ENCODE measurements around the gene COQ8A. TPM values are rescaled to one million over a fixed set of nuclear protein-coding genes. Genes with fewer than 3 reads are reported as not detected.

The COQ8A gene
- total RNA-seq, 1 donor = 3.0 TPM

DNA sequence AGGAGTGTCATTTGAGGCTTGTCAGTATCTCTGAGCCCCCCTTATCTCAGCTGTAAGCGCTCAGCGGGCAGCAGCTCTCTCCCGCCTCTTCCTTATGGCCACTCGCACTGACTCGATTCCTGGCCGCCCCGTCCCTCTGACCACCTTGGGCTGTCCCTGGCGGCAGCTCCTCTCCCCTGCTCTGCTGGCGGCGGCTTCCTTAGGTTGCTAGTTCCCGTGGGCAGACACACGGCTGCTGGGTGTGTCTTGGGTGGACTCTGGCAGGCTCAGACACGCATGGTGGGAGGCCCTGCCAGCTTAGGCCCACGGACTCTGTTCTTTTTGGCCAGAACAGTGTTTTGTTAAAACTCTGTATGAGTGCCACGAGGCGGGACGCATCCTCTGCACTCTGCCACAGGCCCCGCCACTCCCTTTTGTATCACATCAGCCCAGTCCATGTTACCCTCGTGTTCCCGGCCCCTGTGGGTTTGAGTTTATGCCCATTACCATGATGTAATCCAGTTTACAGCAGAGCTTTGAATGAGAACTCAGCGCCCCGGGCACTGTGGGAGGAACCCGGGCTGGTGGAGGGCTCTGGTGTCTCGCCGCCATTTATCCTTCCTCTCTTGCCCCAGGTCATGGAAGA, 45.9 kb downstream of the COQ8A start:
- no peak overlapping the region for H3K4me3 ChIP-seq (ENCODE audit: low read depth, low read length)
- no peak for DNase-seq (ENCODE audit: low read depth)
- TF ChIP-seq, protein P1, sequence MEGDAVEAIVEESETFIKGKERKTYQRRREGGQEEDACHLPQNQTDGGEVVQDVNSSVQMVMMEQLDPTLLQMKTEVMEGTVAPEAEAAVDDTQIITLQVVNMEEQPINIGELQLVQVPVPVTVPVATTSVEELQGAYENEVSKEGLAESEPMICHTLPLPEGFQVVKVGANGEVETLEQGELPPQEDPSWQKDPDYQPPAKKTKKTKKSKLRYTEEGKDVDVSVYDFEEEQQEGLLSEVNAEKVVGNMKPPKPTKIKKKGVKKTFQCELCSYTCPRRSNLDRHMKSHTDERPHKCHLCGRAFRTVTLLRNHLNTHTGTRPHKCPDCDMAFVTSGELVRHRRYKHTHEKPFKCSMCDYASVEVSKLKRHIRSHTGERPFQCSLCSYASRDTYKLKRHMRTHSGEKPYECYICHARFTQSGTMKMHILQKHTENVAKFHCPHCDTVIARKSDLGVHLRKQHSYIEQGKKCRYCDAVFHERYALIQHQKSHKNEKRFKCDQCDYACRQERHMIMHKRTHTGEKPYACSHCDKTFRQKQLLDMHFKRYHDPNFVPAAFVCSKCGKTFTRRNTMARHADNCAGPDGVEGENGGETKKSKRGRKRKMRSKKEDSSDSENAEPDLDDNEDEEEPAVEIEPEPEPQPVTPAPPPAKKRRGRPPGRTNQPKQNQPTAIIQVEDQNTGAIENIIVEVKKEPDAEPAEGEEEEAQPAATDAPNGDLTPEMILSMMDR (IDR thresholded peaks at IDR 0.05; ENCODE audit: insufficient read depth, low read depth, low read length) = no peak

DNA sequence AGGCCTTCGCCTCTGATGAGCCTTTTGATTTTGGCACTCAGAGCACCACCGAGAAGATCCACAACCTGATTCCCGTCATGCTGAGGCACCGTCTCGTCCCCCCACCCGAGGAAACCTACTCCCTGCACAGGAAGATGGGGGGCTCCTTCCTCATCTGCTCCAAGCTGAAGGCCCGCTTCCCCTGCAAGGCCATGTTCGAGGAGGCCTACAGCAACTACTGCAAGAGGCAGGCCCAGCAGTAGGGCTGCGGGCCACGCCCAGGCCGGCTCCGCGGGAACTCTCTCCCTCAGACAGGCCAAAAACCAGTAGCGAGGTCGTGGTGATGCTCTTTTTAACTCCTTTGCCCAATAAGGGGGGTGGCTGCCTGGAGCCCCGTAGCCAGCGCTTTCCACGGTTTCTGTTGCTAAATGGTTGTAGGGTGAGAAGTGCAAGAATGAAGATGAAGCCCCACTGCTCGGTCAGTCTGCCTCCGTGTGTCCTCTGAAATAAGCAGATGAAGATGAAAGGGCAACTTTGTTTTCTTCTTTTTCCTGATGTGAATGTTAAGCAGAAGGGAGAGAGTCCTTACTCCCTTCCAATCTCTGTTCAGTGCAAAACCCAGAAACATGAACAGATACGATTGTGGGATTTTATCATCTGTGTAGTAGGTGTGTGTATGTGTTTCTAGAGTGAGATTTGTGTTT, 46.5 kb downstream of the COQ8A start:
- DNase-seq (ENCODE audit: low read depth) = no peak
- H3K4me3 ChIP-seq (ENCODE audit: low read depth, low read length) = no peak overlapping the region
- TF ChIP-seq, protein P1 (IDR thresholded peaks at IDR 0.05; ENCODE audit: insufficient read depth, low read depth, low read length) = no peak

DNA sequence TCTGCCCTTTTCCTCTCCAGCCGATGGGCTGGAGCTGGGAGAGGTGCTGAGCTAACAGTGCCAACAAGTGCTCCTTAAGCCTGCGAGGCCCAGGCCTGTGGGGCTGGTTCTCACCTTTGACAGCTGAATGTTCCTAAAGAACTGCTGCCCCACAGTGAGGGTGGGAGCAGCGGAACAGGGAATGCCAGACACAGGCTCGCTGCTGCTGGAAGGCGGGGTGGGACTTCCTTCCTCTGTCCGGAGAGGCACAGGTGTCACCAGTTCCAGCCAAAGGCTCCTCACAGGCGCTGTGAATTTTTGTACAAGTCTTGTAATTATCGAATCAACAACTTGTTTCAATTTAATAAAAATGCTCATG, 47.1 kb downstream of the COQ8A start:
- no peak for DNase-seq (ENCODE audit: low read depth)
- H3K4me3 ChIP-seq (ENCODE audit: low read depth, low read length) = no peak overlapping the region
- TF ChIP-seq, protein P1 (IDR thresholded peaks at IDR 0.05; ENCODE audit: insufficient read depth, low read depth, low read length) = no peak

DNA sequence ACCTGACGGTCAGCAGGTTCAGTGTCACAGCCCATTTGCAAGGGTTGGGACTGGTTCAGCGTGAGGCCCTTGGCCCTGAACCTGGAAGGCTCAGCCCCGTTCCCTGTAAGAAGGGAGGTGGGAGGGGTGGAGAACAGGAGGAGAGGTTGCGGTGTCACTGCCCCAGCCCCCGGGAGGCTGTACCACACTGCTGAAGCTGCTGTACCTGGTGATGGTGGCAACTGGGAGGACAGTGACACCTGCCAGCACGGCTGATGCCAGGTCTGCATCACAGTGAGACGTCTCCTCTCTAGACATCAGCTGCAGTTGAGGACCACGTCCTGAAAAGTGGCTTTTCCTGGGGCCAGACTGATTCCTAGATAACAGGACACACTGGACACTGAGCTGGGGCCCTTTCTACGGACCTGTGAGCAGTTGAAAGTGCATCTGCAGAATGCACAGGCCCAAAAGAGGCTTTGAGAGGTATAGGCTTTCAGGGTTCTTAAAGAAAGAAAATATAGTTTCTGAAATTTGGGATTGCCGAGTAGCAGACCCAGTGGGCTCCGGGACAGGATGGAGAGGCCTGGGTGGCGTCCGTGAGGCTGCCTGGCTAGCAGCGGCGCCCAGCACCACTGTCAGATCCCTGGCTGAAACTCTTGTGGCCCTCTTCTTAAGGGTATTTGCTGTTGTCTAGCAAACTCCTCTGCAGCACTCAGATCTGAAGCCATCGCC, 47.7 kb downstream of the COQ8A start:
- no peak overlapping the region for H3K4me3 ChIP-seq (ENCODE audit: low read depth, low read length)
- TF ChIP-seq, protein P1 (IDR thresholded peaks at IDR 0.05; ENCODE audit: insufficient read depth, low read depth, low read length) = no peak
- no peak for DNase-seq (ENCODE audit: low read depth)

DNA sequence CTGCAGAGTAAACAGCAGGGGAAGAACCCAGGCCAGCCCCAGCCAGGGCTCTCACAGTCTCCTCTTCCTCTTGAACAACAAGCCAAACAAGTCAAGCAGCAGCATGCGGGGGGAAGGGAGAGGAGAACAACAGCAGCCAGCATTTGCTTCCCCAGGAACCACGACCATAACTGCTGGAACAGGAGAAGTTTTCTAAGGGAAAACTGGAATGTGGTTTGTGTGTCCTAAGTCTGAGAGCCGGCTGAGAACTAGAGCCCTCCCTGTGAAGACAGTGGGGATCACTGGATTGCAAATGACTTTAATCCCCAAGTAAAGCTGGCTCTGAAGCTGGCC, 48.2 kb downstream of the COQ8A start:
- no peak overlapping the region for H3K4me3 ChIP-seq (ENCODE audit: low read depth, low read length)
- DNase-seq (ENCODE audit: low read depth) = no peak
- TF ChIP-seq, protein P1 (IDR thresholded peaks at IDR 0.05; ENCODE audit: insufficient read depth, low read depth, low read length) = no peak

DNA sequence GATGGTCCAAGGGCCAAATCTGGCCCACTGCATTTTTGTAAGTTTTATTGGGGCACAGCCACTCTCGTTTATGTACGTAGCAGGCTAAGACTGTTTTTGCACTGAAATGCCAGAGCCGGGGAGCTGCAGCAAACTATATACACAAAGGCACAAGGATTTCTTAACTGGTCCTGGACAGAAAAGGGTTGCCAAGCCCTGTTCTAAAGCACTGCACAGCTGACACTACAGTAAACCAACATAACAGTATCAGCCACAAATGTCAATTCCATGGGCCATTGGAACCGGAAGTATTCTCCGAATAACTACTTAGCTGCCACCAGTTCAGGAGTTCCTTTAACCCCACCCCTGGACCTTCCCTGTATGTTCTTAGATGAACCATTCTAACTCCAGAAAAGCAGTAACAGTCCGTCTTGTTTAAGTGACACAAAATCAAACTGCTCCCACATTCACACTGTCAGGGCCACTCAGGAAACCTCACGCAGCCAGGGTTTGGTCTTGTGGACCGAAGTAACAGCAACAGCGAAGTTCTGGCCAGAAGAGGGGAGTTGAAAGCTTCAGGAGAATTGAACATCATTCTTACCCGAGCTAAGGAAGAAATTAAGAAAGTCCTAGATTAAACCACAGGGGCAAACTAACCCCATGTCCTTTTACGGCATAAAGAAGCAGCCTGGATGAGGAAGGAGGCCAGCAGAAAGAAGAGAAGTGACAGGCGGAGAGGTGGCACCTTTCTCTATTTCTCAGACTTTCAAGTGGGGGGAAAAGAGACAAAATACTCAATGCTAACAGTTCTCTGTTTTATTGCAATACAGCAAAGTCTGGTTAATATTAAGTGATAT, 49.2 kb downstream of the COQ8A start:
- H3K4me3 ChIP-seq (ENCODE audit: low read depth, low read length) = no peak overlapping the region
- DNase-seq (ENCODE audit: low read depth) = no peak
- TF ChIP-seq, protein P1 (IDR thresholded peaks at IDR 0.05; ENCODE audit: insufficient read depth, low read depth, low read length) = no peak
